GM21360 (cell line): ENCODE data around the gene CD74.

ENCODE experiments used
- ATAC-seq: cut with Tn5 transposase; IDR thresholded peaks from one replicate; pipeline ENCODE4 v1.9.1; 2021; ENCODE audit warnings: mild to moderate bottlenecking, moderate library complexity; ENCODE audit not compliant: unreplicated experiment

Gene CD74

DNA sequence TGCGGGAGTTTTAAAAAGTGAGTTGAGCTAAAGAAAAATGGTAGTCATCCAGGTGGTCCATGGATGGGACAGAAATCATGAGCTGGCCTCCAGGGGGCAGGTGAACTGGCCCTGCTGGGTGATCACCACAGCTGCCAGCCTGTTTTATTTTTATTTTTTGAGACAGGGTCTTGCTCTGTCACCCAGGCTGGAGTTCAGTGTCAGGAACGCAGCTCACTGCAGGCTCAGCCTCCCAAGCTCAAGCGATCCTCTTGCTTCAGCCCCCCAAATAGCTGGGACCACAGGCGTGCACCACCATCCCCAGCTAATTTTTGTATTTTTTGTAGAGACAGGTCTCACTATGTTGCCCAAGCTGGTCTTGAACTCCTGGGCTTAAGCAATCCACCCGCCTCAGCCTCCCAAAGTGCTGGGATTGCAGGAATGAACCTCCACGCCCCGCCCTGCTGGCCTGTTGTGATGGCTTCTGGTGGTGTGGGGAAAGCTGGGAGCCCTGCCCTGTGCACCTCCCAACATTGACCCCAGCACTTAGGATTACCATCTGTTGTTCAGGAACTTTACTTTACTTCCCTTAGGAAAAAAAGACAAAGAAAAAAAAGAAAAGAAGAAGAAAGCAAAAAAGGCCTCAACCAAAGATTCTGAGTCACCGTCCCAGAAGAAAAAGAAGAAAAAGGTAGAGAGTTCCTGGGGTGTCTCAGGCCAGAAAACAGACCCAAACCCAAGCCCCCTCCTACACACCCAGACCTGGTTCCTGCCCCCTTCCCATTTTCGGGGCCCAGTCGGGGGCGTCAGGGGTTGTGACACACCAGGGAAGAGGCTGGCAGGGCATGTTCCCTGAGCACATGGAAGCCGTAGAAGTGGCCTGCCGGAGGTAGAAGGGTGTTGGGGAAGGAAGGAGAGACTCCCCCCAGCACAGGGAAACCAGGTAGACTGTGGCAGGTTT lies 14.7 kb downstream of the CD74 start:
- no peak for ATAC-seq

GRCh38 chr5:150397146-150397781 lies 15.4 kb downstream of the CD74 start:
- ATAC-seq: no peak

GRCh38 chr5:150396267-150396666 lies 16.4 kb downstream of the CD74 start:
- ATAC-seq: no peak

GRCh38 chr5:150395688-150395975 lies 17.1 kb downstream of the CD74 start:
- no peak for ATAC-seq

DNA sequence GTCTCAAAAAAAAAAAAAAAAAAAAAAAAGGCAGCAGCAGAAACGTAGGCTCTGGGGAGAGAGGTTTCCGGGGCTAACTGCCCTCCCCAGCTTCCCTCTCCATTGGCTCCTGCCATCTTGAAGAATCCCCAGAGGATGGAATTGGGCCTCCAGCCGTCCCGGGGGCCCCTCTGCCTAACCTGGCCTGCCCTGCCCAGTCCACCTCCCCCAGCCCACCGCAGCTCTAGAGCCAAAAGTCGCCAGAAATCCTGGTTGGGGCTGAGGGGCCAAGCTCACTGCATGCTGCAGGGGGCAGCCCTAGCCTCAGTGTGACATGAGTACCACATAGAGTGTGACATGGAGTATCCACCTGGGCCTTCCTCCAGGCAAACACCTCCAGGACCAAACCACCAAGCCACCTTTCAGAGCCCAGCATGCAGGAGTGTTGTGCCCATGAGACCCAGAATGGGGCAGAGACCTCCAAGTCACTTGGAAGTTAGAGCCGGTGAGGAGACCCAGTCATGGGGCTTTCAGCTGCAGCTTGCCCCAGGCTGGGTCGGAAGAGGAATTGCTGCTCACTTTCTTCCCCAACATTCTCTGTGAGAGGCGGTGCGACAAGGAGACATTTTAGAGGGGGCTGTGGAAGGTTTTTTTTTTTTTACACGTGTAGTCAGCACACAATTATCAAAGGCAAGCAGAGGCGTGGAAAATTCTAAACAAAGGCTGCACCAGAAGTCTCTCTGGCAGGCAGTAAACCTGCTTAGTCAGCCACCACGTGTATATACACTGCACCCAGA lies 17.6 kb downstream of the CD74 start:
- ATAC-seq: no peak

DNA sequence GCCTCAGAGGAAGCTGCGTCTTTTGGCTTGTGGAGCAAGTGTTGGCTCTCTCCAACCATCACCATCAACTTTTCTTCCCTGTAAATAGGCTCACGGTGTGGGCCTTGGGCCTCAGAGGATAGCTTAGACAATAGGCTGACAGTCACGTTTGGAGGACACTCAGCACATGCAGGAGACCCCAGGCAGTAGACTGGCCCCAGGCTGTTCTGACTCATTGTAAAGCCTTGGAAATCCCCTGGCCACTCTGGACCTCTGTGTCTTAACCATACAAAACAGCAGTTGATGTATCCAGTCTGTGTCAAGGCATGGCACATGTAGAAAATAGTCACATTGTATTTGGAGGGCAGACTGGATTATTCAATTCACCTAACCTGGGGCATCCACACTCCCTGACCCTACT lies 18.6 kb downstream of the CD74 start:
- no peak for ATAC-seq

GRCh38 chr5:150393096-150393645 lies 19.5 kb downstream of the CD74 start:
- no peak for ATAC-seq

DNA sequence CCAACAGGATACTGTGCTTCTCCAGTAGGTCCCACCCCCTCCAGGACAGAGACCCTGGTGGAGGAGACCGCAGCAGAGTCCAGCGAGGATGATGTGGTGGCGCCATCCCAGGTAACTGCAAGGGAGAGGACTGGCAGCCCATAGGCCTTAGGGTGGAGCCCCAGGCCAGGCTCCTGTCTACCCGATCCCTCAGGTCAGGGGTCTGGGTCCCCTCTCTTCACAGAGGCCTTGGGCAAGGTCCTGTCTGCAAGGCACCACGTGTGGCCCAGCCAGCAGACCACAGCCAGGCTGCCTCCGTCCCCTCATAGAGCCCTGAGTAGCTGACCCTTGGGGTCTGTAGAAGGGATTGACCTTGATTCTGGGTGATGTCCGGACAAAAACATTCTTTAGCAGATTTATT lies 20.0 kb downstream of the CD74 start:
- no peak for ATAC-seq

GRCh38 chr5:150391986-150392385 lies 20.7 kb downstream of the CD74 start:
- no peak for ATAC-seq

- no peak for ATAC-seq
Measured at GRCh38 chr5:150391064-150391834, 21.5 kb downstream of the CD74 start.

DNA sequence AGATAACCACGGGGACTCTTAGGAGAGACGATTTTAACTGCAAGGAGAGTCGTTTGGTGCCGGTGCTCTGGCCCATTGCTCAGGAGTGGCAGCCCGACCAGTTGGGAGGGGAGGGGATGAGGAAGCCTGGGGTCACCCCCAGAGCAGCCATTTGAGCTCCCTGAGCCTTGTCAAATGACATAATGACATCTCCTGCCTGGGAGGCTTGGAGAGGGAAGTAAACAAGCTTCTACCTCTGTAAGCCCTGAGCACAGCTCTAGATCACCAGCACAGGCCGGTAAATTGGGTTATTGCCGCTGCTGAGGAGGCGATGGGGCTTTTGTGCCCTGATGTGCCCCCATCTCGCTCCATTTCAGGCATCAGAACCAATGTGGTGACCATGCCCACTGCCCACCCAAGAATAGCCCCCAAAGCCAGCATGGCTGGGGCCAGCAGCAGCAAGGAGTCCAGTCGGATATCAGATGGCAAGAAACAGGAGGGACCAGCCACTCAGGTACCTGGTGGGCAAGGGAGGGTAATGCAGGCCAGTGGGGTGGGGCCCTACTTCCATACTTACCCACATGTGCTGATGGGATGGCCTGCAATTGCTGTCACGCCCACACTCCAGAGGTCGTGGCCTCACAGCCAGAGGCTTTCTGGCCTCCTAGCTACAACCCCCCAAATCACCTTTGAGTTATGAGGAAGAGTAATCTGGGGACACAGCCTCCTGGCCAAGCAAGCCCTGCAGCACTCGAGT lies 23.0 kb downstream of the CD74 start:
- ATAC-seq: no peak

- no peak for ATAC-seq
Measured at GRCh38 chr5:150386024-150386855, 26.5 kb downstream of the CD74 start.

GRCh38 chr5:150384701-150385100 lies 28.0 kb downstream of the CD74 start:
- ATAC-seq: no peak

- no peak for ATAC-seq
Measured at GRCh38 chr5:150377964-150378694, 34.6 kb downstream of the CD74 start.

DNA sequence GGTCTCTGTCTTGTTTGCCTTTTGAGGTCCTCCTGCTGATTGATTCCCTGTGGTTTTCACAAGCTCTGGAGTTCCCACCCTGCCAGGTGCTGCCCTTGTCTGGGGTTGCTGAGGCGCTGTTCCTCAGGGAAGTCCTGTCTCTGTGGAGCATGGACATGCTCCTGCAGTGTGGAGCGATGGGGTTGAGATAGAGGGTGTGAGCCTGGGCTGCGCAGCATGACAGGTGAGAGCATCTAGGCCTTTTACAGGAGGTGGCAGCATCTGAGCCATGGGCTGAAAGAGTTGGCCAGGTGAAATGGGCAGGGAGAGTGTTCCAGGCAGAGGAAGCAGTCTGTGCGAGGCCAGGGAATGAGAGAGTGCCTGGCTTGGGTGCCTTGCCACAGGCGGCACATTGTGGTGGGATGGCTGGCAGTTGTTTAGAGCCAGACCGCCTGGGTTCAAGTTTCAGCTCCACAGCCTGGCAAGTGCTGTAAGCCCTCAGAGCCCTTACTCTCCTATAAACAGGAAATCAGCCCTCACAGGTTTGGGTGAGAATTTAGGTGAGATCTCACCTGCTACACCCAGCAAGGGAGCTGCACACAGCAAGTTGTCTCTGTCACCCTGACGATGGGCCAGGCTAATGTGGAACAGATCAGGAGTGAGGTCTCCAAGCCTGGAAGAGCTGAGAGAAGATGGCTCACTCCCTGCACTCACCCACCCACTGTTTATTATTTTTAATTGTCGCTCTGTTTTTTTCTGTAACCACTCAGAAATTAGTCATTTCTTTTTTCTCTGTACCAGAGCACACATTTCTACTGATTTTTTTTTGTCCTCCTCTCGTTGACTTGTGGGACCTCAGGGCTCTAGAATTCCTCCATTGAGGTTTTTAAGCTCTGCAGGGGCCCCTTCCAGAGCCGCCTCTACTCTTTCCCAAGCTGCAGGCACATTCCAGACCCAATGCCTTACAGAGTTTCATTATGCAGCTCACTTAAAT lies 35.6 kb downstream of the CD74 start:
- no peak for ATAC-seq

DNA sequence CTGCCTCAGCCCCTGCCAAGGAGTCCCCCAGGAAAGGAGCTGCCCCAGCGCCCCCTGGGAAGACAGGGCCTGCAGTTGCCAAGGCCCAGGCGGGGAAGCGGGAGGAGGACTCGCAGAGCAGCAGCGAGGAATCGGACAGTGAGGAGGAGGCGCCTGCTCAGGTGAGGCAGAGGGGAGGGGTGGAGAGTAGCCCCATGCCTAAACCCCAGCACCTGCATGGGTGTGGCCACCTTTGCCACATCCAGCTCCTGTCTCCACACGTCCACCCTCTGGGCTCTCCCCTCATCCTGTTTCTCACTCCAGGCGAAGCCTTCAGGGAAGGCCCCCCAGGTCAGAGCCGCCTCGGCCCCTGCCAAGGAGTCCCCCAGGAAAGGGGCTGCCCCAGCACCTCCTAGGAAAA lies 38.1 kb downstream of the CD74 start:
- ATAC-seq: no peak

DNA sequence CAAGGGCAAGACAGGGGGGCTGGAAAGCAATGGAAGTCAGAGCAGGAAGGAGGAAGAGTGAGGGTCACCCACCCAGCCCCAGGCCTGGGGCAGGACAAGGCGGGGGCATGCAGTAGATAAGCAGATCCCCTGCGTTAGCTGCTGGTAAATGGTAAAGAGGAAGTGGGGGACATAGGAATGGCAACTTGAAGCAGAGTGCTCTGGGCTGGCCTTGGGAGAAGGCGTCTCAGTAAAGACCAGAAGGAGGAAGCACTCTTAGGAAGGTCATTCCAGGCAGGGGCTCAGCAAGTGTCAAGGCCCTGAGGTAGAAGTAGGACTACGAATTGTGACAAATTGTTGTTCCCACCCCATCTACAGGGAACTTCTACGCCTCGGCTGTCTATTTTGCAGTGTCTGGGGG lies 40.1 kb downstream of the CD74 start:
- no peak for ATAC-seq
